ENCODE data around the gene MITF.

- TF ChIP-seq CTCF (IDR thresholded peaks at IDR 0.05; ENCODE audit: insufficient read depth, low read length): no peak
- no peak for TF ChIP-seq GABPA (IDR thresholded peaks at IDR 0.05; ENCODE audit: low read depth)
These were observed 136.8 kb downstream of the MITF start for GRCh38 chr3:69876073-69876472.
